GM19452 (cell line): ENCODE measurements around the gene PTPRT.

Experiments used
- ATAC-seq: cut with Tn5 transposase; IDR thresholded peaks from one replicate; pipeline ENCODE4 v1.9.1; 2021; ENCODE audit not compliant: unreplicated experiment

Gene PTPRT

DNA sequence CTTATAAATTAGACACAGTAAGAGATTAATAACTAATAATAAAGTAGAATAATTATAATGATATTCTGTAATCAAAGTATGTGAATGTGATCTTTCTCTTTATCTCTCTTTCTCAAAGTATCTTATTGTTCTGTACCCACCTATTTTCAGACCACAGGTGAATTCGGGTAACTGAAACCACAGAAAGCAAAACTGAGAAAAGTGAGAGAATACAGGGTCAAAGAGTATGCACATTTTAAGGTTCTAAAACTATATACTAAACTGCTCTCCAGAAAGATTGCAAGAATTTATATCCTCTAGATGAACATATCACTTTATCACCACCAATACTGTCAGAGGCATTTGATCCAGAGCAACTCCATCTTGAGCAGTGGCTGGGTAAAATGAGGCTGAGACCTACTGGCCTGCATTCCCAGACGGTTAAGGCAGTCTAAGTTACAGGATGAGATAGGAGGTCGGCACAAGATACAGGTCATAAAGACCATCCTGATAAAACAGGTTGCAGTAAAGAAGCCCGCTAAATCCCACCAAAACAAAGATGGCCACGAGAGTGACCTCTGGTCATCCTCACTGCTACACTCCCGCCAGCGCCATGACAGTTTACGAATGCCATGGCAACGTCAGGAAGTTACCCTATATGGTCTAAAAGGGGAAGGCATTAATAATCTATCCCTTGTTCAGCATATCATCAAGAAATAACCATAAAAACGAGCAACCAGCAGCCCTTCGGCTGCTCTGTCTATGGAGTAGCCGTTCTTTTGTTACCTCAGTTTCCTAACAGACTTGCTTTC is 211.3 kb downstream of the PTPRT start:
- ATAC-seq = no peak

DNA sequence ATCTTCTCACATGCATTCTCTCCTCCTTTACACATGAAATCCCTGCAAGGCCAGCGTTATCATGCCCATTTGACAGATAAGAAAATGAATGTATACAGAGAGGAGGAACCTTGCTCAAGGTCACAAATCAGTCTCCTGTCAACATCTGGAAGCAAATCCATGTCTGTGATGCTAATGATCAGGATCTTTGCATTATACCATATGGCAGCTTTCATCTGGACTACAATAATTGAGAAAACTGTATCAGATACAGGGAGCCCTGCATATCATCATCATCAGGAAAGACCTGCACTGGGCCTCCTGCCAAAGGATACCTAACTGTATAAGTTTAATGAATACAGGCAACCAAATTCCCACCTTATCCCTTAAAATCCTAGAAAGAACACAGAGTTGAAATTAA is 213.7 kb downstream of the PTPRT start:
- no peak for ATAC-seq

DNA sequence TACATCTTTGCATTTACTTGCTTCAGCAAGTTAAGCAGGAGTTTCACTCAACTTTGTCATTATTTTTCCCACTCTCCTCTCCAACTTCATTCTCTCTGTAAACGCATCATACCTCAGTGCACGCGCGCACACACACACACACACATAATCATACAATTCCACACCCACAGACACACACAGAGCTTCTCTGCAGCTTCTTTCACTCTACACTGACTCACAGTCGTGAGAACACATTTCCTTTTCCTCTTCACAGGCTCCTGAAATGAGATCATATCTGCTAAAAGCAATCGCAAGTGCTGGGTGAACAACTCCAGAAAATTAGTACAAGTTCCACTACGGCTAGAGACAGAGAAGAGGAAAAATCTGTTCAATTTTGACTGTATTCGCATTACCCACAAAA is 215.4 kb downstream of the PTPRT start:
- ATAC-seq = no peak

DNA sequence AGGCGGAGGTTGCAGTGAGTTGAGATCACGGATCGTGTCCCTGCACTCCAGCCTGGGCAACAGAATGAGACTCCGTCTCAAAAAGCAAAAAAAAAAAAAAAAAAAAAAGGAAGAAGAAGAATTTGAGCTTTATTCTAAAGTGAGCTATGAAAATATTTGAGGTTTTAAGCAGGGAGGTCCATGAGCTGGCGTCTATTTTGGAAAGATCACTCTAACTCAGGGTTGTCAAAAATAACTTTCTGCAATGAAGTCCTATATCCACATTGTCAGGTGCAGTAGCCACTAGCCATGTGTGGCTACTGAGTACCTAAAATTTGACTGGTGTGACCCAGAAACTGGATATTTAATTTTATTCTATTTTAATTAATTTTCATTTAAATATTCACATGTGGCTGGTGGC is 217.1 kb downstream of the PTPRT start:
- no peak for ATAC-seq

DNA sequence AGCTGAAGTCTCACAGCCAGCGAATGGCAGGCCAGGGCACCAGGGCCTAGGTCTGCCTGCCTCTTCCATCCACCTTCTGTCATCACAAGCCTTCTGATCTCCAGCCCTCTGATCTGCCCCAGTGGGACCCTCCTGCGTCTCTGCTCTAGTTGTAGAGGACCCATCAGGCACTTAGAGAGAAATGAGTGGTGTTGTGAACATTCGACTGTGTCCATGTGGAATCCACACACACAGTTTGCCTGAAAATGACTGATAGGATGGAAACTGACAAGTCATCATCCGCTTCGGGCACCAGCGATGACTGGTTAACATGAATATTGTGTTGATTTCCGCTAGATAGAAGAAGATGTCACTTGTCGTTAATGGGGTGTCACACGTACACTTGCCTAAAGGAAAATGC is 221.0 kb downstream of the PTPRT start:
- ATAC-seq = no peak

DNA sequence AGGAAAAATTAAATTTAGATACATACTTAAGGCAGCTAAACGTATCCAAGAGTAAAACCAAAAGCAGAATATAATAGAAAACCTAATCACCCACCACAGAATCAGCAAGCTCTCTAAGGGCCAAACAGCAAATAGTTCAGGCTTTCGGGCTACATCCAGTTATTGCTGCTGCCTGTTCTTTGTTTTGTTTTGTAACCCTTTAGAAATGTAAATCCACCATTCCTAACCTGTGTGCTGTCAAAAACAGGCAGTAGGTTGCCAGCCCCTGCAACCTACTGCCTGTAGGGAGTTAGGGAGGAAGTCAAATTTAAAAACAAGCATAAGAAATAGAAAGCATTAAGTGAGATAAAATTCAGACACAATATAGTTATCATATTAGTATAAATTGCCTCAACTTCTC is 225.9 kb downstream of the PTPRT start:
- ATAC-seq = no peak

DNA sequence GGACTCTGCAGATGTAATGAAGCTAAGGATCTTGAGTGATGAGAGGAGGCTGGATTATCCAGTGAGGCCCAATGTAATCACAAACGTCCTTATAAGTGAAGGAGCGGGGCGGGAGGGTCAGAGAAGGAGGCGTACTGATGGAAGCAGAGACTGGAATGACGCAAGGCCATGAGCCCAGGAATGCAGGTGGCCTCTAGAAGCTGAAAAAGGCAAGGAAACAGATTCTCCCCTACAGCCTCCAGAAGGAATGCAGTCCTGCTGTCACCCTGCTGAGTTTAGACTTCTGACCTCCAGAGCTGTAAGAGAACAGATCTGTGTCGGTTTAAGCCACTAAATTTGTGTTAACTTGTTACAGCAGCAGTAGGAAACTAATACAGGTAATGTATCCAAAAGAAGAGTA is 227.9 kb downstream of the PTPRT start:
- no peak for ATAC-seq

DNA sequence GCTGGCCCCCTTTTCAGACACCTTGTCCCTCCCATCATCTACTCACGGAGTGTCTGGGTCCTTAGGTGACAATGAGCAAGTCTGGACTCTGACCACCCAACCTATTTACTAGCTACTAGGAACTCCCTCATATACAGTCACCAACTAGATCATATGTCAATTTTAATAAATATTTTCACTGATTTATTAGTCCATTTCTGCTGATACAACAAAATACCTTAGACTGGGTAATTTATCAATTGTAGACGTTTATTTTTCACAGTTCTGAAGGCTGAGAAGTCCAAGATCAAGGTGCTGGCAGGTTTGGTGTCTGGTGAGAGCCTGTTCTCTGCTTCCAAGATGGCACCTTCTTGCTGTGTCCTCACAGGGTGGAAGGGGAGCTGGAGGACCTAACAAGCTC is 229.7 kb downstream of the PTPRT start:
- ATAC-seq = no peak

DNA sequence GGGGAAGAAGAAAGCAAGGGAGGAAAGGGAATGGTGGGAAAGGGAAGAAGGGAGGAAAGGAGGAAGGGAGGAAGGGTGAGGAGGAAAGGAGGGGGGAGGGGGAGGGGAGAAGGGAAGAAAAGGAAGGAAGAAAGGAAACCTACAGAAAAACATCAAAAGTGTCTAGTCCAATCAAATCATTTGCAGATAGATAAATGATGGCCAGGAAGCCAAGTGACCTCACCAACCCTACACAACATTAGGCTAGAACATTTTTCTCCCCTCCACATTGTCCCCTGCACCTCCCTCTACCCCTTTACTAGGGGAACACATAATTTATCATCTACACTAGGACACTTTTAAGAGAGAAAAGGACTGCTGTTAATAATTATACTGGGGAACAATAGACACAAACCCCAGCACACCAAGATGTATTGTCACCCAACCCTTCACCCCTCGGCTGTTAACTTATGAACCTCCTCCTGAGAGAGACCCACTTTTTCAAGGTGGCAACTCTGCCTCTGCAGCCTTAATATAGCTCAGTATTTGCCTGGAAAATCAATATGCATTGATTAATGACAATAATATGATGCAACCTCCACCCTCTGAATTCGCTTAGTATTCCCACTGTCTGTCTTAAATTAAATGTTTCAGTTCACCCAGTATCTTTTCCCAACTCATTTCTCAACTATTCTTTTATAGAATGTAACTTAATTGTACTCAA is 231.2 kb downstream of the PTPRT start:
- no peak for ATAC-seq

DNA sequence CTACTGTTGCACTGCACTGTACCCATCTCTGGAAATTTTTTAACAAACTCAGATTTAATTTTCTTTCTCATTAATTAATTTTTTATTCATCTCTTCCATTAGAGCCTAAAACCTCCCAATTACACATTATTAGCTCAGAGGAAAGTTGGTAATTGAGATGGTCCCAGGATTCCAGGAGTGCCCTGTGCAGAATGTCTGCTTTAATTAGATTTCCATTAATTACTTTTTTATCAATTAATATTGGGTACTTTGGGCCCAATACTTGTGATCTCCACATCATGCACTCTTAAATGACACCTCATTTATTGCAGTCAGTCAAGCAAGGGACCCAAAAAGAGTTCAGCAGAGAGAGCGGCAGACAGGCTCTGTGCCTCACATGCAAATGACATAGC is 232.0 kb downstream of the PTPRT start:
- no peak for ATAC-seq

DNA sequence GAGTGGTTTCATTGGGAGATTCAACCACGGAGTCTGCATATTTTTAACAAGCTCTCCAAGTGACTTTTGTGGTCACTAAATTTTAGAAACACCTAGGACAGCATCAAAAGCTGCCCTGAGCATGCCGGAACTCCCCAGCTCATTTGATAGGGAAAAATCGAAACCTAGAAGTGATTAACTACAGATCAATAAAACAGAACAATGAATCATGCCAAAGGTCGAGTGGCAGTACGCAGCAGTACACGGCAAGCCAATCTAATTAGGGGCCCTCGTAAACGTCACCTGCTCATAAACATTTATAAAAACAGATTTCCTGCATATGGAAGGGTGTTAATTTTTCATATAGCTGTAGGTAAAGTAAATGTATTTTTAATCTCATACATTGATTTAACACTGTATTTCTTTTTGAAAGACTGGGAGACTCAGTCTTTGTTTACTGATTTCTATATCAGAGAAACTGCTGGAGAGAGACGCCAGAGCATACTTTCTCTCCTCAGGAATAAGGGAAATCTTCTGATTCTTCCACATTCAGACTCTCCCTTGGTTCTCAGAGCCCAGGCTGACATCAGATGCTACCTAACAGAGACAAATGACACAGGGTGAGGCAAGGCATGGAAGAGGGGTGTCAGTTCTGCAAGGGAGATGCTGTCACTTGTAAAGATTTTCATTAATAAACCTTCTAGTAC is 232.5 kb downstream of the PTPRT start:
- ATAC-seq = no peak

DNA sequence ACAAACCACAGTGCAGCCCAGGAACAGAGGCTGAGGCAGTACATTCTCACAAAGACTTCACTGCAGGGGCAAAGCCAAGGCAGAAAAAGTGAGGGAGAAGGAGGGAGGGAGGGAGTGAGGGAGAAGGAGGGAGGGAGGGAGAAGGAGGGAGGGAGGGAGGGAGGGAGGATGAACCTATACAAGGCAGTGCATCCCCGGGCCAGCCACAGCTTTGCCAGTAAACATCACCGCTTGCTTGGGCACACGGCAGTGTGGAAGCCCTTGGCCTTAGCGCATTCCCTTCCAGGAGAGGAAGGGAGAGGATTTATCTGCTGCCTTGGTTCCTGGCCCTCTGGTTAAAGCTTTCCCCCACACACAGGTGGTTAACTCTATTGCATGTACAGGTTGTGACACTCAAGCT is 234.0 kb downstream of the PTPRT start:
- no peak for ATAC-seq

DNA sequence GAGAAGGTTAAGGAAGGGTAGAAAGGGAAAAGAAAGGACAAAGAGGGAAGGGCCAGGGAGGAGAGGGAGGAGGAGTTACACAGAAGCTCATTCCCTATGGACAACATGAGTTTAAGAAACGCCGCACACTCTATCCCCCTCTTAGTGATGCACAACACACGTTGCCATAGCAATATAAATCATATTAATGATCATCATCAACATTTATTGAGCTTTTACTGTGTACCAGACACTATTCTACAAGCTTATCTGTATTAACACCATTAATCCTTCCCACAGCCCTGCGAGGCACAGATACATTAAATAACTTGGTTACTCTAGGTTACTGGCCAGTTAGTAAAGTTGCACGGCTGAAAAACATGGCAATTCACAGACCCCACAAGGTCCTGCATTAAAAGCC is 234.8 kb downstream of the PTPRT start:
- no peak for ATAC-seq

DNA sequence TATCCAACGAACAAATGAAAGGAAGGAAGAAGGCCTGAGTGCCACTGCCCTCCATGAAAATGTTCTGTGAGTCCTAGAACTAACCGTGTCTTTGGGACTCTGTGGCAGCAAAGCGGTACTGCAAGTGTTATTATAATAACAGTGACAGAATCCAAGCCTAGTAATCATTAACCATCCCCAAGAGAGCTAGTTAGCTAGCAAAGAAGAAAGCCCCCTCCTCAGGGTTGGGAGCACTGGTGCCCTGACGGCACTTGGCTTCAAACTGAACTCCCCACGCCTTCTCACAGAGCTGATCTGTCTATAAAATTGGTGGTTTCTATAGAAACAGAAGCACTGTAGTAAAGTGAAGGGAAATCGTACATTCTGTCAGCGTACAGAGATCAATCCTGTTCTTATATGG is 239.8 kb downstream of the PTPRT start:
- no peak for ATAC-seq

DNA sequence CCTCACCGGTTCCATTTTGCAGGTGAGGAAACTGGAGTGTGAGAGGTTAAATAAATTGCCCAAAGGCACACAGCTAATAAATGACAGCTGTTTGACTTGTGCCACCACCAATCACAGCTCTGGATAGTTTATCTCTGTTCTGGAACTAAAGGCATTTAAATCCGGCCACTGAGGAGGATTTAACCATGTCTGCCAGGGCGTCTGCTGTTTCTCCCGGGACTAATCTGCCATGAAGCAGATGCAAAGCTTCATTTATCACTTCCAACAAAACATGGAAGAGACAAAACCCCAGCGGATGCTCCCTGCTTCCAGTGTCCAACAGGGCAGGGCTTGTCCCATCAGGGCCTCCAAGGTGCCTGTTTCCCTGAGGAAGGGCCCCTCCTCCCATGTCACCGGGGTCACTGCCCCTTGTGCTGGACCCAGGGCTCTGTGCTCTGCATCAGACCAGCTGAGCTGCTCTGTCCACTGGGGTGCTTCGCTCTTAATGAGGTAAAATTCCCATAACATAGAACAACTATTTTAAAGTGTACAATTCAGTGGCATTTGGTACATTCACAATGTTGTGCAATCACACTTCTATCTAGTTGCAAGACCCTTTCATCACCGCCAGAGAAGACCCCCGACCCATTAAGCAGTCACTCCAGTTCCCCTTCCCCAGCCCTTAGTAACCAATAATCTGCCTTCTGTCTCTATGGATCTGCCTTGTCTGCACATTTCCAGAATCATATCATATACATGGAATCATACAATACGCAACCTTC is 244.3 kb downstream of the PTPRT start:
- ATAC-seq = no peak

DNA sequence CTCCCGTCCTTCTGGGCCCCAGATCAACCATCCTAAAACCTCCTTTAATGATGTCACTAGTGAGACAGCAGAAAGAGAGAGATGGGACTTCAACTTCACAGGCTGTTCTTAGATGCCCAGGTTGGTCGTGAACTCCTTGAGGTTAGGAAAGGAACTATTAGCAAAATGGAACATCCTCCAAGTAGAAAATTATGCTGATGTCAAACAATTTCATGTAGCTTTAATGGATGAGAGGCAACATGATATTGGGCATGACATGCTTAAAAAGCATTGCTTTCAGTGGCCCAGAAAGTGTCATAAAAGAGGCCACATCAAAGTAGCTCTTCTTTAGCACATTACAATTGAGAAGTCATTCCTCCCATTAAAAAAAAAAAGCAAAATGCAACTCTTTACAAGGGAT is 248.1 kb downstream of the PTPRT start:
- no peak for ATAC-seq

DNA sequence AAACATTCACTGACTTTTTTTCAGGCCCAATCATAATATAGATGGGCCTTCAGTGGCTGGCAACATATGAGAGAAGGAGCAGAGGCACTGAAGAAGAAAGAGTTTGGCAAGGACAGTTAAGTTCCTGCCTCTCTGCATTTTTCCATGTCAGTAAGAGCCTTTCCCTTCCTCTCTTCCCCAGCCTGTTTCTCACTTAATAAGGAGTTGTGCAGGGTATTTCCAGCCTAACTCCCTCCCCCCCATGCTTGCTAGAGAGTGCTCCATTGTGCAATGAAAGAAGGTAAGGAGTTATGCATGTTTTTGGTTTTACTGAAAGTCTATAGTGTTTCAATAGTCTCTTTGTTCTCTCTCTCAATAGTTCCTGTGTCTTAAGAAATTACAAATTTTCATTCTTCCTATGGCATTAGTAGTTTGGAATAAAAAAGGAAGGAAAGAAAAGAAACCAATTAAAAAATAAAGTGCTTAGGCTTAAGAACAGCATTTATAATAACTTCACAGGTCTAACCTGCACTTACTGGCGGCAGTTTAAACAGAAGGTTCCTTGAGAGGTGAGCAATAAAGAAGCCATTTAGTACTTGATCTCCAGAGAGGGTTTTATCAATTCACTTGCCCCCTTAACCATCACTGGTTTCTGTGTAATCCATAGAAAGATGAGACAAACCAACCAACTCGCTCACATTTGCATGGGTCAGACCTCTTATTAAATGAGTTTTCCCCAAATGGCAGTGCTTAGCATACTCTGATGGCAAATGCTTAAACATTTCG is 251.1 kb downstream of the PTPRT start:
- no peak for ATAC-seq

DNA sequence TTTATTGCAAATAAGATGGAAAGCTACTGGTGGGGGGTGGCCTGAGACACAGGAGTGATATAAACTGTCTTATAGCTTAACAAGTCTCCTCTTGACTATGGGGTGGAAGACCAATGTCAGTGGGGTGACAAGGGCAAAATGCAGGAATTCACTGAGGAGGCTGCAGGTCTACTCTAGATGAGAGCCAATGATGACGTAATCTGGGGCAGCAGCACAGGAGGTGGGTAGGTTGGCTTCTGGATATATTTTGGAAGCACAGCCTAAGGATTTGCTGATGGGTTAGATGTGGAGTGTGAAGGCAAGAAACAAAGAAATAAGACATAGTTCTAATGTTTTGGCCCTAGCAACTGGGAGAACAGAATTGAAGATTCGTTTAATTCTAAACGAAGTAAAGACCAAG is 253.2 kb downstream of the PTPRT start:
- ATAC-seq = no peak

DNA sequence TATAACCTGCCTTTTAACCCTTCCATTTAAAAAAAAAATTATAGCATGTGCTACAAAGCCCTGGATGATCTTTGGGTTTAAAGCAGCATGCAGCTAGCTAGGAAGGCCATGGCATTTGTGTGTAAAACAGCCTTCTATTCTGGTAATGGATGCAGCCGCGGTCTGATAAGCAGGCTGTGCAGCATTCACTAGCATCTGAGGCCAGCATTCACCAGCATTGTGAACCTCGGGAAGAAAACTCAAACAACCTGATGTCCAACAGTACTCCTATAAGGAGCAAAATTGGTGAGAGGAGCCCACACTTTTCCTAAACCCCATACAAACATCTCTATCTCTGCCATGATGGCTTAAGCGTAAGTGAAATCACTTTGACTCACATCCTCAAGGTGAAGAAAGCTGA is 265.5 kb downstream of the PTPRT start:
- no peak for ATAC-seq

DNA sequence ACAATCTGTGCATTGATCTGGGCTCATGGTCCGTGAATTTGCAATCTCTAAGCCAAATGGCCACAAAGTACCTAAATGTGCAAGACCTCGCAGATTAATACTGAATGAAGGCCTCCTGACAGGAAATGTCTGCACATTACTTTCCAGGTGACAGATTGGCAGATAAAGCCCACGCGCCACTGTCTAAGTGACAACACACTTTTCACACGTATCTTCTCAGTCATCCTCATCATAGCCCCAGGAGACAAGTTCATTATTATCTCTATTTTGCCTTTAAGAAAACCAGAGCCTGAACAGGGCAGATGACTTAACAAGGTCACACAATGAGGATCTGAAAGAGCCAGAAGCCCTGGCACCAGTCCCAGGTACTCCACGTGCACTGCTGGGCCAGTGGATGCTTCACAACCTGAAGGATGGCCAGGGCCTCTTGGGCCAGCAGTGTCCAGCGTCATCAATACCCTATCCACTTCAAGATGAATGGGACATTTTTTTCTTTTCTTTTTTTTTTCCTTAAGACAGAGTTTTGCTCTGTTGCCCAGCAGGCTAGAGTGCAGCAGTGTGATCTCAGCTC is 266.3 kb downstream of the PTPRT start:
- no peak for ATAC-seq
